HG02798 (cell line): ENCODE data around the gene MEOX1.

Experiments
- ATAC-seq: cut with Tn5 transposase; IDR thresholded peaks from one replicate; pipeline ENCODE4 v1.9.1; 2021; ENCODE audit warnings: mild to moderate bottlenecking; ENCODE audit not compliant: unreplicated experiment, poor library complexity

MEOX1 gene

DNA sequence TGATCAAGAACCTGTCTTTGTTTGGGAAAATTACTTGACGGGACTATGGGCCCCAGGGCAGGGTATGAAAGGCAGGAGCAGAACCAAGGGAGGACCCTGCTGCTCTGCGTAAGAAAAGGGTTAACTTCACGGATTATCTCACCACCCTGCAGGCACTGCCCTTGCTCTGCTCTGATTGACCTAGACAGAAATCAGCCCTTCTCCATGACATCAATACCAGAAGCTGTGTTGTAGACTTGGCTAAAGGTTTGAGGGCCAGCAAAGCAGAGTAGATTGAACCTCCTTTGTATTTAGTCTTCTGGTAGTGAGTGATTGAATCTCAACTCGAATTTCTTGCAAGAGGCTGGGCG lies 62.7 kb downstream of the MEOX1 start:
- ATAC-seq: no peak

DNA sequence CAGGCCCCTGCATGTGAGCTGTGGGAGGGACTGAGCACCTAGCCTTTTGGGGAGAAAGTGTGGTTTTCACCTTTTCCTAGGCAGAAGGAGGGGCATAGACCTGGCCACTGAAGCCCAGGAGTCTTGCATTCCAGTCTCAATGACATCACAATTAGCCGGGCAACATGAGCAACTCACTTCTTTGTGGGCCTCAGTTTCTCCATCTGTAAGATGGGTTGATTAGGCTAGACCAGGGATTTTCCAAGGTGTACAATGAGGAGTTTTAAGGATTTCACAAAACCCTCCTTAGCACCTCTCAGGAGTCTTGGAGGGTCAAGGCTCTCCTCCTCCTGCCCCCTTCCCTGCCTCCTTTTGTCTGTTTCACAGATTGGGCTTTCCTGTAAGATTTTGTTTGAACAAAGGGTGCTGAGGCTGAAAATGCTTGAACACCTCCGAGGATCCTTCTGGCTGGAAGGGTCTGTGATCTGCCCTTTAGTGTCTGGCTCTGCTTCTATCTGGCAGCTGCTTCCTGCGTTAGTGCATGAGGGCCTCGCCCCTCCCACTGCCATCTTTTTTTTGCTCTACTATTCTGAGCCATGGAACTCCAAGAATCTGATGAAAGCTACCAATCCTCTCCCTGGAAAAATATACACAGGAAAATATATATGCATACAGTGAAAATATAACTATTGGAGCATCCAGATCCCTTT lies 63.2 kb downstream of the MEOX1 start:
- no peak for ATAC-seq

DNA sequence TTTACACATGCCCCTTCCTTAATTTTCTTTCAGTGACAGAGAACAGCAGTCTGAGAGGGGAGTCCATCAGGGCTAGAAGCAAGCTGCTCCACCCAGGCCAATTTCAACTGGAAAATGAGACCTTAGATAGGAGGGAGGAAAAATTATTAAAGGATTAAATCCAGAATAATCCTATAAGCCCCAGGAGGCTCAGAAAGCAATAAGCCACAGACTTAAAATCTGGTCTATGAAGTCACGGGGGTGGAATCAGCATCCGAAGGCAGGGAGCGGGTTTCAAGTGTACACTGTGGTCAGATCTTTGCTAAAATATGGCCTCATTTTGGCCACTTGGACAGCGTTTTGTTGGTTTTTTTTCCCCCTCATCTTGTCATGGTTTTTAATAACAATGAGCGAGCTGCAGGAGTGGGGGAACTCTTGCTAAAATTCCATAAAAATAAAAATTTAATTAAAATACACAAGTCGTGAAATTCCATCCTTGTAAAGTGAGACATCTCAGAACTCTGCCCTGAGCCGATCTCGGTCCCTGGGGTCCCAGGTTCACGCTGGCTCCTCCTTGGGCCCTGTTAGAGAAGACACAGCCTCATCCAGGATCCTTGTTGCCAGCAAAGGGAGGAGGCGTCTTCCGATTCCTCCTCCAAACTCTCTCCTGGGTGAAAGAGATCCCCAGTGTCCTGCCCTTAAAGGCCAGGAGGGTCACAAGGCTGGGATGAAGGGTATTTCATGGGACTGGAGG lies 63.9 kb downstream of the MEOX1 start:
- no peak for ATAC-seq

DNA sequence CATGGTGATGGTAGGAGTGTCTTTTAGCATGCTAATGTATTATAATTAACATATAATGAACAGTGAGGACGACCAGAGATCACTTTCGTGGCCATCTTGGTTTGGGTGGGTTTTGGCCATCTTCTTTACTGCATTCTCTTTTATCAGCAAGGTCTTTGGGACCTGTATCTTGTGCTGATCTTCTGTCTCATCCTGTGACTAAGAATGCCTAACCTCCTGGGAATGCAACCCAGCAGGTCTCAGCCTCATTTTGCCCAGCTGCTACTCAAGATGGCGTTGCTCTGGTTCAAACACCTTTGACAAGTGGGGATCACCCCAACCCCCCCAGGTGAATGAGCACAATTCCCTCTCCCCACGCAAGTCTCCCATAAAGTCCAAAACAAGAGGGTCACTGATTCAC lies 66.3 kb downstream of the MEOX1 start:
- ATAC-seq: no peak

DNA sequence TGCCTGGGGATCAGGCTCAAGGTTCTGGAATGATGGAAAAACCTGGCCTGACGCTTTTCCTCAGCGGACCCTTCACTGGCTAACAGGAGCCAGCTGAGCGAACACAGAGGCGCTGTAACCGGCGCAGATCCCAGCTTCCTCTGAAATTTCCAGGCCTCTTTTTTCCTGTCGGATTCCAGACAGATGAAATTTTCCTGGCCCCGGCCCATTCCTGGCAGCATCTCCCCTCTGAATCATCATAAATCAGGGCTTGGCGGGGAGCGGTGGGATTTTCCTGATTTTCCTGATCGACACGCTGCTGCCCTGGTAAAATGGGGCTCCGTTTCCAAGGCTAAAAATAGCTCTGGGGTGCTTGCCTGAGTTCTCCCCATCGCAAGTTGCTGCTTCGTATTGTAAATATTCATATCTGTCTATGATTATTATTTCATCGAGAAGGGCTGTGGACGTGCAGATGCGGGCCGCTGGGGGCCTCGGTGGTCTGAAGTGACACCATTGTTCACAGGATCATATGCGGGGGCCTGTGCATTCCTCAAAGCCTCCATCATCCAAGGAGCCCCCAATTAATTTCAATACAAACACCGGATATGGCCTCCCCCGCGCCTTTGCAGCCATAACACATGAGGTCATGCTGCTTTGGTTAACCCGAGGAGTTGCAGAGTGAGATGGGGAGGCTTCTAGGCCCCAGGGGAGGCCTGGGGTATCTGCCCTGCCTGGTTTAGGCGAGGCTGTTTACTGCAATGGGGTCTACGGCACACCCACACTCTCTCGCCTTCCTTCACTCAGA lies 69.8 kb downstream of the MEOX1 start:
- no peak for ATAC-seq

DNA sequence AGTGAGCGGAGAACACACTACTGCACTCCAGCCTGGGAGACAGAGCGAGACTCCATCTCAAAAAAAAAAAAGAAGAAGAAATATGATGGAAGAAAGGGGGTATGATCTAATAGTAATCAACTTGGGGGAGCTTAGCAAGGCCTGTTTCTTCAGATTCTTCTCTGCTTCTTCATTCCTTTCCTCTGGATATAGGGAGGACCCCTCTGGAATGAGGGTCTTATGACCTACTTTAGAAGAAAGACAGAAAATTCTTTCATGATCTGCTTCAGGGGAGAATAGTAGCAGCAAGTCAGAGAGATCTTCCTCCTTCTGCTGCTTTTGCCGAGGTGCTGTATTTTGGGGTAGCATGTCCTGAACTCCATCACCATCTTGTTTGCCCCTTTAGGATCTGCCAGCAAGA lies 70.7 kb downstream of the MEOX1 start:
- ATAC-seq: no peak
